Adrenal gland (tissue), 5 donors: ENCODE measurements around the gene CD79A.

Source experiments
- CTCF ChIP-seq, 6 experiments: fragments of 450-650 bp in 4 of 6; fragments of 200-600 bp in 2 of 6; sonication (generic) in 1 of 6; IDR thresholded peaks; 1 replicate in 5 of 6; 2 replicates in 1 of 6; pipeline versions ENCODE4 v1.5.1 to v1.8.0; 2016 to 2021; ENCODE audit warnings: antibody characterized with exemption in 6 of 6, mild to moderate bottlenecking in 2 of 6, moderate library complexity in 1 of 6
- POLR2A ChIP-seq, 2 donors: fragments of 450-650 bp; IDR thresholded peaks; one replicate each; pipeline ENCODE4 v1.6.1; 2017; ENCODE audit warnings: antibody characterized with exemption in 2 of 2, mild to moderate bottlenecking in 2 of 2, moderate library complexity in 1 of 2
- donor health status: DM: no; HTN: no; CAD: no.

GRCh38 chr19:41859618-41860418, 17.3 kb upstream of the CD79A start, which contains the start of gene RPS19:
- peak; percentile 51 to 88 (median 74) for TF ChIP-seq CTCF (IDR thresholded peaks at IDR 0.05)
- peak; percentile 79 to 85 for TF ChIP-seq POLR2A (IDR thresholded peaks at IDR 0.05)
